Lung (tissue), 12 donors: ENCODE data around the gene RAI1. TPM values are rescaled to one million over a fixed set of nuclear protein-coding genes. Genes with fewer than 3 reads are reported as not detected.

Source experiments
- ATAC-seq: fragments of 200-7000 bp; cut with Tn5 transposase; one replicate; pipeline ENCODE4 v1.9.1; 2020; ENCODE audit warnings: moderate number of reproducible peaks; ENCODE audit not compliant: insufficient read depth, low FRiP score
- DNase-seq, 3 donors: peaks; one replicate each; pipeline ENCODE4 v3.0.0-alpha.2; 2013 to 2017
- H3K27ac ChIP-seq, 2 donors: one replicate each; pipeline ENCODE4 v1.5.1; 2013; ENCODE audit warnings: mild to moderate bottlenecking in 2 of 2, moderate library complexity in 2 of 2, control low read depth in 1 of 2, inconsistent platforms in 1 of 2, low read depth in 1 of 2, low read length in 1 of 2
- H3K27me3 ChIP-seq, 3 donors: one replicate each; pipeline ENCODE4 v1.5.1; 2013; ENCODE audit warnings: low read length in 2 of 3; ENCODE audit not compliant: control insufficient read depth in 3 of 3, insufficient read depth in 3 of 3
- H3K36me3 ChIP-seq, 4 donors: one replicate each; pipeline ENCODE4 v1.5.1; 2013; ENCODE audit warnings: low read length in 4 of 4, mild to moderate bottlenecking in 1 of 4, moderate library complexity in 1 of 4; ENCODE audit not compliant: control insufficient read depth in 4 of 4, insufficient read depth in 4 of 4
- H3K4me1 ChIP-seq, 5 donors: one replicate each; pipeline ENCODE4 v1.5.1; 2013; ENCODE audit warnings: low read length in 5 of 5, mild to moderate bottlenecking in 2 of 5, moderate library complexity in 1 of 5; ENCODE audit not compliant: control insufficient read depth in 5 of 5, insufficient read depth in 5 of 5
- H3K4me3 ChIP-seq: one replicate; pipeline ENCODE4 v1.5.1; 2013; ENCODE audit warnings: mild to moderate bottlenecking, control low read depth, moderate library complexity
- H3K9ac ChIP-seq, 2 donors: one replicate each; pipeline ENCODE4 v1.5.1; 2013; ENCODE audit warnings: low read length in 2 of 2, control low read depth in 1 of 2; ENCODE audit not compliant: insufficient read depth in 1 of 2
- H3K9me3 ChIP-seq, 4 donors: one replicate each; pipeline ENCODE4 v1.5.1; 2013; ENCODE audit warnings: low read length in 3 of 4, mild to moderate bottlenecking in 1 of 4, moderate library complexity in 1 of 4; ENCODE audit not compliant: control insufficient read depth in 4 of 4, insufficient read depth in 3 of 4
- WGBS, 2 donors: extraction: QIAGEN DNeasy Blood & Tissue Kit; methylation state at CpG; one replicate each; pipeline ENCODE4 v1.1.7; 2013; 5-methylcytosine and 5-hydroxymethylcytosine counted together
- polyA plus RNA-seq, 2 donors: library from polyadenylated mRNA; stranded (reverse); fragments of 200-250 nt; gene quantifications; one replicate each; pipeline ENCODE4 v1.2.1, GENCODE V29; 2013
- total RNA-seq, 2 donors: library from RNA; depleted of rRNA in 1 of 2; stranded (reverse); fragments of >200 nt in 1 of 2; gene quantifications; one replicate each; pipeline ENCODE4 v1.2.1, GENCODE V29; 2014 to 2021
- TF ChIP-seq, protein P1 (sequence below): IDR thresholded peaks from 2 replicates; pipeline ENCODE4 v1.5.1; 2012; ENCODE audit warnings: mild to moderate bottlenecking; ENCODE audit errors: control extremely low read depth, extremely low read depth
- donor health status: control.
- donor health status: control.
- donor health status: Bipolar disorder and iron deficiency.
- donor health status: healthy.
- donor health status: DM: yes; HTN: yes; CAD: no.

Gene RAI1
- total and polyA plus RNA-seq, 4 donors, result 14.5 to 44.4 (median 28.3) TPM

DNA sequence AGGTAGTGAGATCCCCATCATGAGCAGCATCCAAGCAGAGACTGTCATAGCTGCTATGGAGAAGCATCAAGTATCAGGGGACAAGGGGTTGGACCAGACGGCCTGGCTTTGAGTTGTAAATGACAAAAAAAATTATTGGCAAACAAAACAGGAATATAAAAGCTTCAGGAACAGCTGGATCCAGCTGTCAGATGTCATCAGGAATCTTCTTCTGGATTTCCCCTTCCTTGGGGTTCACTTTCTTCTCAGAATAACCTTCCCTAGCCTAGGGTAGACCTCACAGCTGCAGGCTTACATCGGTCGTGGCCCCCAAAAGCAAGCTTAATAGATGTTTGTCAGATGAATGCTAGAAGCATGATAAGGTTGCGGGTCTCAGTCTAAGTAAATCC lies 17.2 kb upstream of the RAI1 start:
- peak in 2 of 3 donors; percentile 48 to 54 for DNase-seq

DNA sequence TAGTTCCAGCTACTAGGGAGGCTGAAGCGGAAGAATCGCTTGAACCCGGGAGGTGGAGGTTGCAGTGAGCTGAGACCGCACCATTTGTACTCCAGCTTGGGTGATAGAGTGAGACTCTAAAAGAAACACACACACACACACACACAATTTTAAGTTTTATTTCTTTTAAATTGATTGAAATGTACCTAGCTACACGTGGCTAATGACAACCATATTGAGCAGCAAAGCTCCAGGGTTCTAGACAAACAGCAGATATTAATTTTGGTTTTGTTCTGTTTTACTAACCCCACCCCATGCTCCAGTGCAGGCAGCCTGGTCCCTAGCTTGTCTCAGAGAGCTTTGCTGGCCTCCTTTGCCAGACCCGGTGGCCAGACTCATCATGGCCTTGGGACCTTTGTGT lies 16.0 kb upstream of the RAI1 start:
- H3K27ac ChIP-seq, result no peak overlapping the region
- TF ChIP-seq, protein P1, sequence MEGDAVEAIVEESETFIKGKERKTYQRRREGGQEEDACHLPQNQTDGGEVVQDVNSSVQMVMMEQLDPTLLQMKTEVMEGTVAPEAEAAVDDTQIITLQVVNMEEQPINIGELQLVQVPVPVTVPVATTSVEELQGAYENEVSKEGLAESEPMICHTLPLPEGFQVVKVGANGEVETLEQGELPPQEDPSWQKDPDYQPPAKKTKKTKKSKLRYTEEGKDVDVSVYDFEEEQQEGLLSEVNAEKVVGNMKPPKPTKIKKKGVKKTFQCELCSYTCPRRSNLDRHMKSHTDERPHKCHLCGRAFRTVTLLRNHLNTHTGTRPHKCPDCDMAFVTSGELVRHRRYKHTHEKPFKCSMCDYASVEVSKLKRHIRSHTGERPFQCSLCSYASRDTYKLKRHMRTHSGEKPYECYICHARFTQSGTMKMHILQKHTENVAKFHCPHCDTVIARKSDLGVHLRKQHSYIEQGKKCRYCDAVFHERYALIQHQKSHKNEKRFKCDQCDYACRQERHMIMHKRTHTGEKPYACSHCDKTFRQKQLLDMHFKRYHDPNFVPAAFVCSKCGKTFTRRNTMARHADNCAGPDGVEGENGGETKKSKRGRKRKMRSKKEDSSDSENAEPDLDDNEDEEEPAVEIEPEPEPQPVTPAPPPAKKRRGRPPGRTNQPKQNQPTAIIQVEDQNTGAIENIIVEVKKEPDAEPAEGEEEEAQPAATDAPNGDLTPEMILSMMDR, result no peak

More for the DNA sequence above, 17.2 kb upstream of the RAI1 start:
- whole genome bisulfite sequencing, 2 donors, result 82 to 88% methylated on average over 4 of the region's 4 CpGs
- ATAC-seq, result no peak
- Histone ChIP-seq H3K27me3 (no peaks in the 10 kb centered on the region), H3K4me3 (no peak overlapping the region), H3K4me1 (peaks cover 0 to 13% (median 5%) of the 10 kb centered on the region in 5 donors), H3K9ac (no peak overlapping the region), H3K9me3 (peaks cover 0 to 7% (median 4%) of the 10 kb centered on the region in 4 donors), H3K36me3 (no peaks in the 10 kb centered on the region), H3K27ac (no peak overlapping the region)
- TF ChIP-seq, protein P1, result no peak

DNA sequence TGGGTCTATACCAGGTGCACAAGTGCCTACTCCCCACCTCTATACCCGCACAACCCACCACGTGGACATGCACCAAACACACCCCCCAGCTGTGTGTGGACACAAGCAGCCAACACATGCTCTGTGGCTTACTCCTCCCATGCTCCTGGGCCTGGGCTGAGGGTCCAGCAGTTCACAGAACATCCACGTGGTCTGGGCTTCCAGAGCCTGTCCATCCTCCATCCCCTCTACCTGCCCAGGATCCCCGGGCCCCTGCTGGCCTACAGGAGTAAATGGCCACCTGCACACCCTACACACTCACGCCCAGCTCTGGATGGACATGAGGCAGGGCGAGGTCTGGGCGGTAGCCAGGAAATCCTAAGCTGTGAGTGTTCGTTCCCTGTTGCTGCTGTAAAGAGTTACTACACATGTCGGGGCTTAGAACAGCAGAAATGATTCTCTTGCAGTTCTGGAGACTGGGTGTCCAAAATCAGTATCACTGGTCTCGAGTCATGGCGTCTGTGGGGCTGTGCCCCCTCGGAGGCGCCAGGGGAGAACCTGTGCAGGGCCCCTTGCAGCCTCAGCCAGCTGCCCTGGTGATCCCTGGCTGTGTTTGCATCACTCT lies 15.0 kb upstream of the RAI1 start:
- no peak overlapping the region for H3K9ac ChIP-seq
- no peak for DNase-seq
- H3K27me3 ChIP-seq, result no peaks in the 10 kb centered on the region
- ATAC-seq, result no peak
- H3K27ac ChIP-seq, result no peak overlapping the region
- peaks cover 0 to 13% (median 5%) of the 10 kb centered on the region in 5 donors for H3K4me1 ChIP-seq
- WGBS, 2 donors, result 72 to 74% methylated on average over 13 of the region's 13 CpGs
- H3K36me3 ChIP-seq, result no peaks in the 10 kb centered on the region
- no peaks in the 10 kb centered on the region for H3K9me3 ChIP-seq
- TF ChIP-seq, protein P1, result no peak
- no peak overlapping the region for H3K4me3 ChIP-seq

More for the DNA sequence above, 16.0 kb upstream of the RAI1 start:
- DNase-seq (no peak), ATAC-seq (no peak)
- H3K27me3 ChIP-seq, result no peaks in the 10 kb centered on the region
- peaks cover 0 to 13% (median 5%) of the 10 kb centered on the region in 5 donors for H3K4me1 ChIP-seq
- 83 to 86% methylated on average over 6 of the region's 6 CpGs for WGBS, 2 donors
- no peaks in the 10 kb centered on the region for H3K36me3 ChIP-seq
- no peak overlapping the region for H3K9ac ChIP-seq
- H3K4me3 ChIP-seq, result no peak overlapping the region
- H3K9me3 ChIP-seq, result no peaks in the 10 kb centered on the region

DNA sequence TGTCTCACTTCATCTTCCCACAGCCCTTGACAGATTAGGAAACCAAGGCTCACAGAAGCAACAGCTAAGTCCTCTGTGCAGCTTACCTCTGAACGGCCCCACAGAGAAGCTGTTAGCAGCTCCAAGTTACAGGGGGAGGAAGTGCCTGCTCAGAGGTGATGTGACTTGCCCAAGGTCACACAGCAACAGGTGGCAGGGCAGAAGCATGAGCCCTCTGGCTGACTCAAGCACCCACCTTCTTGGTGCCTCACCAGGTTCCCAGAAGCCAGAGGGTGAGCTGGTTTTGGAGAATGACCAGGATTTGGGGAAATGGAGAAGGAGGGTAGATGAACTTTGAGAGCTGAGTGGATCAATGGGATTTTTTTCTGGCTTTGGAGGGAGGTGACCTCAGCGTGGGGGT lies 14.0 kb upstream of the RAI1 start:
- no peak for ATAC-seq
- WGBS, 2 donors, result 85 to 89% methylated on average over 2 of the region's 2 CpGs
- TF ChIP-seq, protein P1, result no peak

More for the DNA sequence above, 14.0 kb upstream of the RAI1 start:
- Histone ChIP-seq H3K27me3 (no peaks in the 10 kb centered on the region), H3K27ac (no peak overlapping the region), H3K4me1 (peaks cover 0 to 13% (median 5%) of the 10 kb centered on the region in 5 donors), H3K4me3 (no peak overlapping the region), H3K9ac (no peak overlapping the region), H3K36me3 (no peaks in the 10 kb centered on the region), H3K9me3 (no peaks in the 10 kb centered on the region)
- no peak for DNase-seq
